Upper lobe of left lung (tissue), 4 donors: Measurements from ENCODE around the gene SESN2.

Experiments
- POLR2A ChIP-seq, 4 donors: fragments of 450-650 bp; IDR thresholded peaks; one replicate each; pipeline ENCODE4 v1.5.1; 2016 to 2017; ENCODE audit warnings: antibody characterized with exemption in 4 of 4, mild to moderate bottlenecking in 2 of 4
- TF ChIP-seq, protein P1 (sequence below), 6 experiments: fragments of 450-650 bp in 4 of 6; fragments of 200-600 bp in 2 of 6; sonication (generic) in 2 of 6; IDR thresholded peaks; one replicate each; pipeline ENCODE4 v1.5.1; 2016 to 2019; ENCODE audit warnings: antibody characterized with exemption in 6 of 6

DNA sequence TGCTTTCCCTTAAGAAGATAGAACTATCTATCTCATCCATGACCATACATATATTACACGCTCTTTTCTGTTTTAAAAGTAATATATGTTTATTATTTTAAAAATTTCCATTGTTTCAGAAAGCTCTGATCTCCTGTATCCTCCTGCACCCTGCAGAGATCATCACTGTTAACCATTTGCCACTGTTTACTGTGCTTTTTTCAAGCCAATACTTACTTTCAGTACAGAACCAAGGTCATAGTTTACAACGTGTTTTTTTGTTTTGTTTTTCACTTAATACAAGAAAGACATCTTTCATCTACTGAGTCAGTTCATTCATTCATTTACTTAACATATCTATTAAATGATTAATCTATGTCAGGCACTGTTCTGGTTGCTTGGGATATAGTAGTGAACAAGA is 10.2 kb downstream of the SESN2 start:
- TF ChIP-seq, protein P1, sequence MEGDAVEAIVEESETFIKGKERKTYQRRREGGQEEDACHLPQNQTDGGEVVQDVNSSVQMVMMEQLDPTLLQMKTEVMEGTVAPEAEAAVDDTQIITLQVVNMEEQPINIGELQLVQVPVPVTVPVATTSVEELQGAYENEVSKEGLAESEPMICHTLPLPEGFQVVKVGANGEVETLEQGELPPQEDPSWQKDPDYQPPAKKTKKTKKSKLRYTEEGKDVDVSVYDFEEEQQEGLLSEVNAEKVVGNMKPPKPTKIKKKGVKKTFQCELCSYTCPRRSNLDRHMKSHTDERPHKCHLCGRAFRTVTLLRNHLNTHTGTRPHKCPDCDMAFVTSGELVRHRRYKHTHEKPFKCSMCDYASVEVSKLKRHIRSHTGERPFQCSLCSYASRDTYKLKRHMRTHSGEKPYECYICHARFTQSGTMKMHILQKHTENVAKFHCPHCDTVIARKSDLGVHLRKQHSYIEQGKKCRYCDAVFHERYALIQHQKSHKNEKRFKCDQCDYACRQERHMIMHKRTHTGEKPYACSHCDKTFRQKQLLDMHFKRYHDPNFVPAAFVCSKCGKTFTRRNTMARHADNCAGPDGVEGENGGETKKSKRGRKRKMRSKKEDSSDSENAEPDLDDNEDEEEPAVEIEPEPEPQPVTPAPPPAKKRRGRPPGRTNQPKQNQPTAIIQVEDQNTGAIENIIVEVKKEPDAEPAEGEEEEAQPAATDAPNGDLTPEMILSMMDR (IDR thresholded peaks at IDR 0.05) = no peak
- no peak for TF ChIP-seq POLR2A (IDR thresholded peaks at IDR 0.05)
